Lower leg skin (tissue), 4 donors: Measurements from ENCODE around the gene SNX5. TPM values are rescaled to one million over a fixed set of nuclear protein-coding genes. Genes with fewer than 3 reads are reported as not detected.
"Not testable (repeated sequence)": the region's sequence is repeated elsewhere in the genome, so short reads cannot be mapped to it uniquely, and the experiment has no call there.

Experiments
- DNase-seq, 2 donors: peaks; one replicate each; pipeline ENCODE4 v3.0.0-alpha.2; 2019; ENCODE audit warnings: low spot score in 2 of 2
- H3K4me3 ChIP-seq: fragments of 200-600 bp; sonication (generic); 2 replicates; pipeline ENCODE4 v1.5.1; 2017; ENCODE audit warnings: mild to moderate bottlenecking, low read depth; ENCODE audit not compliant: poor library complexity, severe bottlenecking
- CTCF ChIP-seq, 3 donors: fragments of 450-650 bp; IDR thresholded peaks; one replicate each; pipeline ENCODE4 v1.5.1; 2016; ENCODE audit warnings: antibody characterized with exemption in 3 of 3, mild to moderate bottlenecking in 3 of 3, moderate library complexity in 2 of 3
- POLR2A ChIP-seq, 2 donors: fragments of 450-650 bp; IDR thresholded peaks; one replicate each; pipeline ENCODE4 v1.6.1; 2016 to 2017; ENCODE audit warnings: antibody characterized with exemption in 2 of 2, mild to moderate bottlenecking in 1 of 2, moderate library complexity in 1 of 2
- WGBS, 2 donors: methylation state at CpG; one replicate each; pipeline ENCODE4 v1.1.5; 2018; 5-methylcytosine and 5-hydroxymethylcytosine counted together
- intact Hi-C: fragments of 100-400 bp; cut with DNase I; formaldehyde crosslinking; loops from one replicate; pipeline ENCODE4 v1.15.0; 2023; ENCODE audit warnings: low total_unique reads
- total RNA-seq, 4 donors: library from RNA; depleted of rRNA; stranded (reverse); fragments of >200 nt; gene quantifications; one replicate each; pipeline ENCODE4 v1.1.0, GENCODE V29; 2016

SNX5 gene
- total RNA-seq, 4 donors from 2014 or later: 44.6 to 70.7 (median 66.0) TPM

DNA sequence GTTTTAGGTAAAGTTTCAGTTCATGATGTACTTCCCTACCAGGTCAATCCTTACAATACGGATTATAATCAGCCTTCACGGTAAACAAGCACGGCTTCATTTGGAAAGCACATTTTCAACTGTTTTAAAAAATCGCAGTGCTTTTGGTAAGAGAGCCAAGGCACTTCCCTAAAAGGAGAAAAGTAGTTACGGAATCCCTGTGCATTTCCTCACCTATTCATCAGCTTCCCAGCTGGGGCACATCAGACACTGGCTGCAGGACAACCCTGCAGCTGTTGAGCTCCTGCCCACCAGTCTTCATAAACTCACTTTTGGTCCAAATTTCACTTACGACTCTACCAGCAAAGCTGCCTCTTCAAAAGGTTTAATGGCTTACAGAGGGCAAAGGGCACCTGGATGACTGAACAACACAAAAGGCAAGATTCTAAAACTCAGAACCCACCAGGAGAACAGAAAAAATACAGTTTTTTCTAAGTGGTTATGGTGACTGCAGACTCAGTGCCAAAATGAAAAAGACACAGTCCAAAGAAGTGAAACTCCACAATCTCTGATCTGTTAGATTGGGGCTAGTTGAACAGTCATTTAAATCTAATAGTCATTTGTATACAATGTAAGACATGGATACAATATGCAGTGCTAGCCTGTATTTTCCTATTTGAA lies 7.5 kb downstream of the SNX5 start:
- WGBS, 2 donors: 20 to 45% methylated on average over 6 of the region's 6 CpGs
- intact Hi-C loops: loop anchor here (1.0 kb wide), 1 partner anchor 26 kb away; no protein-coding TSS in a partner anchor
- H3K4me3 ChIP-seq: no peak overlapping the region
- TF ChIP-seq CTCF (IDR thresholded peaks at IDR 0.05) (no peak), POLR2A (IDR thresholded peaks at IDR 0.05) (no peak)
- no peak for DNase-seq

DNA sequence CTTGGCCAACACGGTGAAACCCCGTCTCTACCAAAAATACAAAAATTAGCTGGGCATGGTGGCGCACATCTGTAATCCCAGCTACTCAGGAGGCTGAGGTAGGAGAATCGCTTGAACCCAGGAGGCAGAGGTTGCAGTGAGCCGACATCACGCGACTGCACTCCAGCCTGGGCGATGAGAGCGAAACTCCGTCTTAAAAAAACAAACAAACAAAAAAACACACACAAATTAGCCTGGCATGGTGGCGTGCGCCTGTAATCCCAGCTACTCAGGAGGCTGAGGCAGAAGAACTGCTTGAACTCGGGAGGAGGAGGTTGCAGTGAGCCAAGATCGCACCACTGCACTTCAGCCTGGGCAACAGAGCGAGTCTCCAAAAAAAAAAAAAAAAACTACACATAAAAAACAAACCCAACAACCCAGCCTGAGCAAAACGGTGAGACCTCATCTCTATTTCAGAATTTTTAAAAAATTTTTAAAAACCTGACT lies 8.2 kb downstream of the SNX5 start:
- intact Hi-C loops, H3K4me3 ChIP-seq, DNase-seq: not testable (repeated sequence)
- WGBS, 2 donors: 88 to 90% methylated on average over 16 of the region's 16 CpGs

DNA sequence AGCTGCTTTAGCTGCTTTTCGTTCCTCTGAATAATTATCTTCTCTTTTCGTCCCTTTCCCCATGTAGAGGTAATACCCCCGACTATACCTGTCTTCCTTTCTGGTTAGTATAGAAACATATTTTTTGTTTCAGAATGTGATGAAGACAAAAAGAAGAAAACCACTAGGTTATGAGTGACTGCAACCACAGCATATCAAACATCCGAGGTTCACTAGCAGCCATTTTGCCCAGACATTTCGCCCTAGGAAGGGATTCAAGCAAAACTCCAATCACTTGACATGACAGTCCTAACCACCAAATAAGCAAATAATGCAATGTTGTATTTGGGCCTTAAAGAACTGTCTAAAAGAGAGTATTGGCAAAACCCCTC lies 9.4 kb downstream of the SNX5 start:
- intact Hi-C loops: no loop called here
- DNase-seq: no peak
- no peak for TF ChIP-seq POLR2A (IDR thresholded peaks at IDR 0.05)
- TF ChIP-seq CTCF (IDR thresholded peaks at IDR 0.05): no peak
- no peak overlapping the region for H3K4me3 ChIP-seq
- 79 to 84% methylated on average over 5 of the region's 5 CpGs for WGBS, 2 donors

DNA sequence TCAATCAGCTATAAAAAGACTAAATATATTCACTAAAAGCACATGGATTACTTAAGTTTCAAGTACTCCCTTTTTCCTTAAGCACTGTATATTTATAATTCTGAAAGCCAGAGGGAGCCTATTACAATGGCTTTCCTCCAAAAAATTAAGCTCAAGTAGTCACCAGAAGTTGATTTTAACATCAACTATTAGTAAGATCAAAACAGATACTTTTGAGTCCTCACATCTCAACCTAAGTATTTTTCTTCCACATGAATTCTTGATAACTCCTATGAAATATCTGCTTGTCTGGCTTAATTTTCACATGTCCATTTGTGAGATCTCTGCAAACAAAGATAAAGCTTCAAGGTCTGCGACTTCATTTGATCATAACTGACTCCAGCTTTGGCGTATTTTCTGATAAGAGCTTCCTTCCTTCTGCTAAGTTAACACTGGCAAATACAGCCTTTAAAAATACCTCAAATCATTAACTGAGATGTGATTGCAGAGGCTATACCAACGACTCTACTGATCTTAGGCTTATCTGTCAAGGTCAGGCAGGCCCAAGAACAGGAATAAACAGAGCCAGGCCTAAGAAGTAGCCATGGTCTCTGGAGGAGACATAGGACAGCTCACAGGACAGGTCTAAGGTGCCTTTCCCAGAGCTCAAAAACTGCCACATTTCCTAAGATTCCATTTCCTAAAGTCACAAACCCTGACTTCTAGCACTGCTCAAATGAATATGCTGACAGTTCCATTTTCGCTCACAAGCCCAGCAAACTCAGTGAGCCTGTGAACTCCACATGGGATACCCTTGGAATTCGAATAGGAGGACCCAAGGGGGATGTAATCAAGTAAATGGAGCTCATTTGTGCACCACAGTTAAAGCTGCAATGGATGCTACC lies 10.0 kb downstream of the SNX5 start:
- DNase-seq: no peak
- intact Hi-C loops: no loop called here
- no peak for TF ChIP-seq POLR2A (IDR thresholded peaks at IDR 0.05)
- TF ChIP-seq CTCF (IDR thresholded peaks at IDR 0.05): no peak
- H3K4me3 ChIP-seq: no peak overlapping the region
- WGBS, 2 donors: 60 to 63% methylated on average over 5 of the region's 5 CpGs

DNA sequence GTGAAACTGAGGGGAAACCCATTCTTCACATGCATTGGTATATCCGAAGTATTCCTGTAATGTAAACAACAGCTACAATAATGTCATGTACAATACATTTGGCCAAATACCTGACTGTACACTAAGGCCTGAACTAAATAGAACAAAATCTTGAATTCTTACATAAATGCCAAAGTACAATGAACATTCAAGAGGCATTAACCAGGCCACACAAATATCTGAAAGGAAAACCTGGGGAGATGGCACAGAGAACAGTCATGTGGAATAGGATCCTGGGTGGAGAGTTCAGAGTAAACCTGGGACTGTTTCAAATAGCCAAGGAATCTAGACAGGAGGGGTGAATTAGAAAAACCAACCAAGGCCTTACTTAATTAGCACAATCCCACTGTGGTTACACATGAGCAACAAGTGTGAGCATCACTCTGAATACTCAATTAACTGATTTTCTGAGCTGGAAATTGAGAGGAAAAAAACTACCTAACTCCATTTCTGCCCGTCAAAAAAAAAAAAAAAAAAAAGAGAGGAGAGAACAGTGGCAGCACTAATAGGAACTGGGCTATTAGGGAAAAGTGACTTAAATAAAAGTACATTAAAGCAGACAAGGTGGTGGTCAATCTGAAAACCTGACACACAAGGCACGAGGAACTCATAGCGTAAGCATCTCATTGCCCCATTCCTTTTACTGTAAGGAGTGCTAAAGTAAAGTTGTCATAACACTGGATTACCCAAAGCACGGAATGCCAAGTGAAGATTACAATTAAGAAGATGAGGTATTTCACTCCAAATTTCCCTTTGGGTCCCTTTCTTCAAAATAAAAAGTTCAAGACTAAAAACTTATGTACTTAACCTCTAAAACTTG lies 10.9 kb downstream of the SNX5 start:
- 71% methylated on average over 5 of the region's 5 CpGs for WGBS, 2 donors
- no peak for DNase-seq
- intact Hi-C loops: no loop called here
- TF ChIP-seq CTCF (IDR thresholded peaks at IDR 0.05) (no peak), POLR2A (IDR thresholded peaks at IDR 0.05) (no peak)
- no peak overlapping the region for H3K4me3 ChIP-seq
